ENCODE measurements around the gene TCHH.

The TCHH gene

DNA sequence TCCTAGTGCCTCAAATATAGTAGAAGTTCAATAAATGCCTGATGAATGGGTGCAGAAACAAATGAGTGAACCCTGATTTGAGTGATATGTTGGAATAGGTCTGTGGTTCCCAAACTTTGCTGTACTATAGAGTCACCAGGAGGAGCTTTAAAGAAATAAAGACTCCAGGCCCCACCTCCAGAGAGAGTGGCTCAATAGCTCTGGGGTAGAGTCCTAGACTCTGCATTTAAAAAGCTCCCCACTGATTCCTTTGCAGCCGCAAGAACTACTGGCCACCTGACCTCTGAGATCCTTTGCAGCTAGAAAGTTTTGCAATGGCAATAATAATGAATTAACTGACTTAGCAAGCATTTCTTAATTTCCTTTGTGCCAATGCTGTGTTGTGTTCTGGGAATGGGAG lies 47.3 kb downstream of the TCHH start:
- no peak for DNase-seq (ENCODE audit: low read depth)

GRCh38 chr1:152067150-152067549 lies 48.1 kb downstream of the TCHH start:
- DNase-seq (ENCODE audit: low read depth), result no peak

DNA sequence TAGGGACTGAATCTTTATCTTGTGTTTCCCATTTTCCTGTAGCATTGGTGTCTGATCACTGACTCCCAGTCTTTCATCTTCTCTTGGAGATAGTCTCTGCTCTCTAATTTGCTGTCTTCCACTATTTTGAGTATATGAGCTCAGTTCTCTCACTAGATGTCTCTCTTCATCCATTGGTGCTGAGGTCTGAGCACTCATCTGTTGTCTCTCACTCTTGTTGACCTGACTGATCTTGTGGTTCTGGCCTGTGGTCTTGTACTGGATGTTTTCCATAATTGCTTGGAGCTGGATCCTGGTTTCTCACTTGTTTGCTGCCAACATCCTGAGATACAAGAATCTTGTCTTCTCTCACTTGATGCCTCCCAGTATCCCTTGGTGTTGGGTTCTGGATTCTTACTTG lies 53.3 kb downstream of the TCHH start:
- DNase-seq (ENCODE audit: low read depth), result no peak
